NK-92 (cell line): ENCODE results near the gene MRFAP1L1.
"Not testable (repeated sequence)": the region's sequence is repeated elsewhere in the genome, so short reads cannot be mapped to it uniquely, and the experiment has no call there.

Source experiments
- DNase-seq: peaks from one replicate; lab custom pipeline; 2025; ENCODE audit not compliant: unreplicated experiment; lab: John Stamatoyannopoulos, UW

Gene MRFAP1L1

GRCh38 chr4:6689506-6689960 lies 20.1 kb downstream of the MRFAP1L1 start:
- DNase-seq = no peak

- no peak for DNase-seq
Observed at GRCh38 chr4:6688879-6689505, 20.7 kb downstream of the MRFAP1L1 start.

GRCh38 chr4:6687947-6688878 lies 21.5 kb downstream of the MRFAP1L1 start:
- no peak for DNase-seq

- DNase-seq = no peak
Observed at GRCh38 chr4:6686104-6686787, 23.4 kb downstream of the MRFAP1L1 start.

GRCh38 chr4:6684656-6685055 lies 25.0 kb downstream of the MRFAP1L1 start:
- DNase-seq = no peak

- no peak for DNase-seq
Observed at GRCh38 chr4:6682862-6683590, 26.6 kb downstream of the MRFAP1L1 start.

GRCh38 chr4:6681191-6681590 lies 28.5 kb downstream of the MRFAP1L1 start:
- DNase-seq = no peak

GRCh38 chr4:6680372-6681034 lies 29.2 kb downstream of the MRFAP1L1 start:
- DNase-seq = no peak

- DNase-seq = no peak
Observed at GRCh38 chr4:6676722-6677558, 32.7 kb downstream of the MRFAP1L1 start.

GRCh38 chr4:6674500-6675149 lies 35.0 kb downstream of the MRFAP1L1 start:
- DNase-seq = peak; percentile 28

- DNase-seq = peak; percentile 80
Observed at GRCh38 chr4:6673660-6674499, 35.8 kb downstream of the MRFAP1L1 start.

GRCh38 chr4:6673191-6673659 lies 36.4 kb downstream of the MRFAP1L1 start:
- not testable (repeated sequence) for DNase-seq

- not testable (repeated sequence) for DNase-seq
Observed at GRCh38 chr4:6672541-6673190, 37.0 kb downstream of the MRFAP1L1 start.

GRCh38 chr4:6672131-6672530 lies 37.5 kb downstream of the MRFAP1L1 start:
- DNase-seq = no peak

GRCh38 chr4:6671648-6672047 lies 38.0 kb downstream of the MRFAP1L1 start:
- DNase-seq = no peak

GRCh38 chr4:6668391-6668790 lies 41.3 kb downstream of the MRFAP1L1 start:
- no peak for DNase-seq

GRCh38 chr4:6665320-6665654 lies 44.4 kb downstream of the MRFAP1L1 start:
- DNase-seq = no peak
